ENCODE data around the gene IGSF8. TPM values are rescaled to one million over a fixed set of nuclear protein-coding genes. Genes with fewer than 3 reads are reported as not detected.

Gene IGSF8
- total RNA-seq, 1 donor from 2014 or later, result 20.4 TPM

Other genes starting within 250 kb of the IGSF8 start
- not detected for gene VSIG8, start 236.0 kb downstream of the IGSF8 start, total RNA-seq
- gene CFAP45, start 198.5 kb downstream of the IGSF8 start, total RNA-seq, result 0.64 TPM
- gene TAGLN2, start 173.1 kb downstream of the IGSF8 start, total RNA-seq, result 314 TPM
- 0.13 TPM for gene IGSF9, start 153.0 kb downstream of the IGSF8 start, total RNA-seq
- gene SLAMF9, start 144.4 kb downstream of the IGSF8 start, total RNA-seq, result not detected
- gene PIGM, start 66.6 kb downstream of the IGSF8 start, total RNA-seq, result 4.1 TPM
- 0.16 TPM for gene KCNJ10, start 28.5 kb downstream of the IGSF8 start, total RNA-seq
- gene KCNJ9, start 17.1 kb downstream of the IGSF8 start, total RNA-seq, result not detected
- 31.2 TPM for gene ATP1A2, start 17.1 kb upstream of the IGSF8 start, total RNA-seq
- gene ATP1A4, start 53.0 kb upstream of the IGSF8 start, total RNA-seq, result 0.39 TPM
- 0.39 TPM for gene CASQ1, start 92.0 kb upstream of the IGSF8 start, total RNA-seq
- gene PEA15, start 106.8 kb upstream of the IGSF8 start, total RNA-seq, result 486 TPM
- 127 TPM for gene DCAF8, start 163.9 kb upstream of the IGSF8 start, total RNA-seq
- gene PEX19, start 186.5 kb upstream of the IGSF8 start, total RNA-seq, result 144 TPM
- 228 TPM for gene COPA, start 244.6 kb upstream of the IGSF8 start, total RNA-seq
- gene NCSTN, start 244.8 kb upstream of the IGSF8 start, total RNA-seq, result 102 TPM